ENCODE results near the gene ANKRD6. TPM values are rescaled to one million over a fixed set of nuclear protein-coding genes. Genes with fewer than 3 reads are reported as not detected.

The ANKRD6 gene
- polyA plus RNA-seq, 1 experiment: 1.1 TPM

DNA sequence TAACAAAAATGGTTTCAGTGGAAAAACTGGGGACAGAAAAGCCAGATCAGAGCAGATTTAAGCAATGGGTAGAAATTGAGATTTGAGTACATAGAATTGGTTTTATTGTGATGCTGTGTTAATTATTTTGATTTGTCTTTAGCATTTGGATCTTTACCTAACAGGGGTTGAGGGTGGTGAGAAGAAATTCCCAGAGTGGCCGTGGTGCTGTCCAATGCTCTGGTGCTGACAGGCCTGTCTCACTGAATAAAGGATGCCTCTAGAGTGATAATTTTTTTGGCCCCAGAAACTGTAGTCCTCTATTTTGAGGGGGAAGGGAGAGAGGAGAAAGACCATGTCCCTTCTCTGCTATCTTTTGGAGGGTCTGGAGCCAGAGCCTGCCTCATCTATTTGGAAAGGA, 126.5 kb downstream of the ANKRD6 start:
- POLR2A ChIA-PET: no interaction called here
- Histone ChIP-seq H3K4me3 (ENCODE audit: low read depth, low read length) (no peak overlapping the region), H3K27me3 (ENCODE audit: control insufficient read depth, insufficient read depth, low read length) (peaks cover 2% of the 10 kb centered on the region; the same call in 1 of the 2 replicates), H3K36me3 (ENCODE audit: control insufficient read depth, insufficient read depth, low read length) (no peaks in the 10 kb centered on the region)
- CTCF ChIA-PET: no interaction called here
- no peak for DNase-seq (ENCODE audit: low read depth)
- TF ChIP-seq, protein P1, sequence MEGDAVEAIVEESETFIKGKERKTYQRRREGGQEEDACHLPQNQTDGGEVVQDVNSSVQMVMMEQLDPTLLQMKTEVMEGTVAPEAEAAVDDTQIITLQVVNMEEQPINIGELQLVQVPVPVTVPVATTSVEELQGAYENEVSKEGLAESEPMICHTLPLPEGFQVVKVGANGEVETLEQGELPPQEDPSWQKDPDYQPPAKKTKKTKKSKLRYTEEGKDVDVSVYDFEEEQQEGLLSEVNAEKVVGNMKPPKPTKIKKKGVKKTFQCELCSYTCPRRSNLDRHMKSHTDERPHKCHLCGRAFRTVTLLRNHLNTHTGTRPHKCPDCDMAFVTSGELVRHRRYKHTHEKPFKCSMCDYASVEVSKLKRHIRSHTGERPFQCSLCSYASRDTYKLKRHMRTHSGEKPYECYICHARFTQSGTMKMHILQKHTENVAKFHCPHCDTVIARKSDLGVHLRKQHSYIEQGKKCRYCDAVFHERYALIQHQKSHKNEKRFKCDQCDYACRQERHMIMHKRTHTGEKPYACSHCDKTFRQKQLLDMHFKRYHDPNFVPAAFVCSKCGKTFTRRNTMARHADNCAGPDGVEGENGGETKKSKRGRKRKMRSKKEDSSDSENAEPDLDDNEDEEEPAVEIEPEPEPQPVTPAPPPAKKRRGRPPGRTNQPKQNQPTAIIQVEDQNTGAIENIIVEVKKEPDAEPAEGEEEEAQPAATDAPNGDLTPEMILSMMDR (IDR thresholded peaks at IDR 0.05; ENCODE audit: insufficient read depth, low read depth, low read length): no peak

DNA sequence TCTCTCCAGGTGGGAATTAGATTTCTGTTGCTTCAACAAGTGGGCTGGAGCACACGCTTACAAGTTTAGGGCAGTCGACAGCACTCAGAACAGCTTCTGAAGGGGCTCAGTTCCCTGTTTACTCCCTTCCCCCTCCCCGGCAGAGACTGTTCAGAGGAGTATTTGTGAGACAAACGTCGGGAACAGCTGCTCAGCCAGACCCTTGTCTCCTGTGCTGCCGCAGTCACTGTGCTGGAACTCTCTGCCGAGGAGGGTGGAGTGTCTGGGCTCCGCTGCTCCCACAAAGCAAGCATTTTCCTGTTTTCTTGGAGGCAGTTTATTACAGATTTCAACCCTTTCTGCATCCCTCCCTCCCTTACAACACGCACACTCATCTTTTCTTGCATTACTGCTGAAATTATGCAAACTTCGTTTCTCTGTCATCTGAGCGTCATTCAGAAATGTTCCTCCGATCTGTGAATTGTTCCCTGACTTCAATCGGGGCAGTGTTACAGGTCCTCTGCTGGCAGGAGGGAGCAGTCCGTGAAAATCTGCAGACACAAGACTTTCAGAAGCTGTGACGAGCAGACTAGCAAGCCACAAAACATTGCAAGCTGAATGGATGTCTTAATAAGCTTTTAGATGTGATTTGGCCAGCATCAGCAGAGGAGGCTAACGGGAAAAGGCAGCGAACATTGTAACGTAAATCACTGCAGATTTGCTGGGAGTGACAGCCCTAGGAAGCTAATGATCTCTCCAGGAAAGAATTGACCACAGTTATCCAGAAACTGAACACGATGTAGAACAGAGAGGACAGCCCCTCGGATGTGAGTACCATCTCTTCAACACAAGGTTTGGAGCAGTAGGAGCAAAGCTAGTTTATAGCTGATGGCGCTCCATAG, 129.4 kb downstream of the ANKRD6 start:
- CTCF ChIA-PET: interaction anchor here (1.0 to 1.3 kb wide), 2 partner anchors 11 to 16 kb away, joined by 3 to 4 read pairs; no protein-coding TSS in a partner anchor
- POLR2A ChIA-PET: no interaction called here
- TF ChIP-seq, protein P1 (IDR thresholded peaks at IDR 0.05; ENCODE audit: insufficient read depth, low read depth, low read length): no peak
- no peaks in the 10 kb centered on the region for H3K36me3 ChIP-seq (ENCODE audit: control insufficient read depth, insufficient read depth, low read length)
- H3K27me3 ChIP-seq (ENCODE audit: control insufficient read depth, insufficient read depth, low read length): peaks cover 2% of the 10 kb centered on the region; the same call in 1 of the 2 replicates
- no peak for DNase-seq (ENCODE audit: low read depth)
- no peak overlapping the region for H3K4me3 ChIP-seq (ENCODE audit: low read depth, low read length)

DNA sequence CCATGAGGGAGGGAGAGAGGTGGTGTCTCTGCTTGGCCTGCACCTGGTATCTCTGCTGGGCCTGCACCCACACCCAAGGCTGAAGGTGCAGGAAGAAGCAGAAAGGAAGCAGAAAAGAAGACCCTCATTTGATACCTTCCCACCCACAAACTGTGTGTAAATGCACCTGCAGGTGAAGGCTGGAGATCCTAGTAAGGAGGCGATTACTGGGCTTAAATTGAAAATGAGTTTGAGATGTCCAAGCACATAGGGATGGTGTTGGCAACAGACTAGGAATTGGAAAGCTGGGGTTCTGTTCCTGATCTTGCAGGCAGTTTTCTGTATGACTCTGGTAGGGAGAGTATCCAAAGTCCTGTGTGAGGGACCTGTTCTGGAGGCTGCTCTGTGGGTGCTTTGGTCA, 130.9 kb downstream of the ANKRD6 start:
- DNase-seq (ENCODE audit: low read depth): no peak
- Histone ChIP-seq H3K4me3 (ENCODE audit: low read depth, low read length) (no peak overlapping the region), H3K36me3 (ENCODE audit: control insufficient read depth, insufficient read depth, low read length) (no peaks in the 10 kb centered on the region), H3K27me3 (ENCODE audit: control insufficient read depth, insufficient read depth, low read length) (peaks cover 2% of the 10 kb centered on the region; the same call in 1 of the 2 replicates)
- CTCF ChIA-PET: no interaction called here
- TF ChIP-seq, protein P1 (IDR thresholded peaks at IDR 0.05; ENCODE audit: insufficient read depth, low read depth, low read length): no peak
- POLR2A ChIA-PET: no interaction called here

DNA sequence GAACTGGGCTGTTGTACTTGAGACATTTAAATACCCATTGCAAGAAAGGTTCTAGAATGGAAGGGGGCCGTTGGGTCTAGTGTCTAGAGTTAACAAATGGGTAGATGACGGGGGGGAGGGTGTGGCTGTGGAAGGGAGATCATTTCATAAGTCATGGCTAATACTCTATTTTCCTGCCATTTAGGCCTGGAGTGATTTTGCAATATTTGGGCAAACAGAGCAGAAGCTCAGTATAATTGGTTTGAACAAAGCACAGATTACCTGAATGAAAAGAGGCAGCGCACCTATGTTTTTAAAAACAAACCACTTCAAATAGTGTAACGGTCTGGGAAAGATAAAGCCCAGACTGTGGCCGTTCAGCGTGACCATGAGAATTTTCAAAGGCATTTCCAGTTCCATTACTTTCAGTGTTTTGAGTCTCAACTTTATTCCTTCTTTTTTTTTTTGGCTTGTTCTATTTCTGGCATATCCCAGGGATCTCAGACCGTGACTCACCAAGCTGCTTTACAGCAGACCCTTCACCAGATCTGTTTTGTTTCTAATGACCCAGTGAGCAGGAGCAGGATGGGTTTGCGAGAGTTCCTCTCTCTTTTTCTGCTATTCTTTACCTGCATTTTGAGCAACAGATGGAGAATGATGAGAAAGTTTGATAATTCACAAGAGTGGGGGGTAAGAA, 131.9 kb downstream of the ANKRD6 start:
- TF ChIP-seq, protein P1 (IDR thresholded peaks at IDR 0.05; ENCODE audit: insufficient read depth, low read depth, low read length): no peak
- Histone ChIP-seq H3K4me3 (ENCODE audit: low read depth, low read length) (no peak overlapping the region), H3K27me3 (ENCODE audit: control insufficient read depth, insufficient read depth, low read length) (peaks cover 2% of the 10 kb centered on the region; the same call in 1 of the 2 replicates), H3K36me3 (ENCODE audit: control insufficient read depth, insufficient read depth, low read length) (no peaks in the 10 kb centered on the region)
- no peak for DNase-seq (ENCODE audit: low read depth)
- ChIA-PET POLR2A (no interaction called here), CTCF (no interaction called here)

Data from BJ (cell line).